ENCODE results near the gene TRIM26. TPM values are rescaled to one million over a fixed set of nuclear protein-coding genes. Genes with fewer than 3 reads are reported as not detected.
"Not testable (repeated sequence)": the region's sequence is repeated elsewhere in the genome, so short reads cannot be mapped to it uniquely, and the experiment has no call there.

TRIM26 gene
- total and polyA plus RNA-seq, 4 donors: 32.1 to 51.4 (median 38.1) TPM

DNA sequence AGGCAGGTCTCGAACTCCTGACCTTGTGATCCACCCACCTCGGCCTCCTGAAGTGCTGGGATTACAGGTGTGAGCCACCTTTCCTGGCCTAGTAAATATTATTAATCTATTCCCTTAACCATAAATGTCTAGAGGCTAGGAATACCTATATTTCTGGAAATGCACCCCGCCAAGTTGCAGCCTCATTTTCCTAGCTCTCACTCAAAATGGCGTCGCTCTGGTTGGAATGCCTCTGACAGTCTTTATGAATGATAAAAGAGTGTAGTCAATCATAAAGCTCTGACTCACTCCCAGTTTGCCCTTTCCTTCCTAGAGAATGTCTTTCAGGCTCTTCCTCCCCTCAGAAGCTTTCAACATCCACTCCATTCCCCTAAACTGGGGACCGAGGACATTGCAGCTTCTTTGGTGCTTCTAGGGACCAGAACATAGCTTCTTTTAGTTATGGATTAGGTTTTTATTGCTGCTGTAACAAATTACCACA, 14.1 kb upstream of the TRIM26 start:
- WGBS, 2 donors: 86 to 93% methylated on average over 6 of the region's 6 CpGs

DNA sequence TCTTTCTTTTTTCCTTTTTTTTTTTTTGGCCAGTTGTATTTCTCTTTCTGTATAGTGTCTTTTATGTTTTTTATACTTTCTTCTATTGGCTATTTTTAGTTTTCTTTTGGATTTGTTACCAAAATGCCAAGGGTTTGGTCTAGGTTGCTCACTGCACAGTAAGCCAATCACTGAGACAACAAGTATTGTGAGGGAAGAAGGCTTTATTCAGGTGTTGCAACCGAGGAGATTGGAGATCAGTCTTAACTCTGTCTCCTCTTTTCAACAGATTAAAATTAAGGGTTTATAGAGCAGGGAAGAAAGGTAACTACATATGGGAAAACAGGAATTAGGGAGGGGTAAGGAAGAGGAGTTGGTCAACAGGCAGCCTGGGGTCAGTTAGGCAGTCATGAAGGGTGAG, 10.1 kb upstream of the TRIM26 start:
- ATAC-seq (ENCODE audit: insufficient read depth, low FRiP score): no peak
- H3K4me3 ChIP-seq: no peak overlapping the region
- 74 to 90% methylated on average over 1 of the region's 1 CpG for WGBS, 2 donors

More for the DNA sequence above, 14.1 kb upstream of the TRIM26 start:
- no peaks in the 10 kb centered on the region for H3K27me3 ChIP-seq (ENCODE audit: control insufficient read depth in 3 of 3, insufficient read depth in 3 of 3, low read length in 2 of 3)
- no peaks in the 10 kb centered on the region for H3K36me3 ChIP-seq (ENCODE audit: control insufficient read depth in 4 of 4, insufficient read depth in 4 of 4, low read length in 4 of 4)
- no peak for ATAC-seq (ENCODE audit: insufficient read depth, low FRiP score)
- H3K4me1 ChIP-seq (ENCODE audit: control insufficient read depth in 5 of 5, insufficient read depth in 5 of 5, low read length in 5 of 5): no peaks in the 10 kb centered on the region
- peaks cover 0 to 3% (median under 1%) of the 10 kb centered on the region in 4 donors for H3K9me3 ChIP-seq (ENCODE audit: control insufficient read depth in 4 of 4, insufficient read depth in 3 of 4, low read length in 3 of 4)
- TF ChIP-seq, protein P1, sequence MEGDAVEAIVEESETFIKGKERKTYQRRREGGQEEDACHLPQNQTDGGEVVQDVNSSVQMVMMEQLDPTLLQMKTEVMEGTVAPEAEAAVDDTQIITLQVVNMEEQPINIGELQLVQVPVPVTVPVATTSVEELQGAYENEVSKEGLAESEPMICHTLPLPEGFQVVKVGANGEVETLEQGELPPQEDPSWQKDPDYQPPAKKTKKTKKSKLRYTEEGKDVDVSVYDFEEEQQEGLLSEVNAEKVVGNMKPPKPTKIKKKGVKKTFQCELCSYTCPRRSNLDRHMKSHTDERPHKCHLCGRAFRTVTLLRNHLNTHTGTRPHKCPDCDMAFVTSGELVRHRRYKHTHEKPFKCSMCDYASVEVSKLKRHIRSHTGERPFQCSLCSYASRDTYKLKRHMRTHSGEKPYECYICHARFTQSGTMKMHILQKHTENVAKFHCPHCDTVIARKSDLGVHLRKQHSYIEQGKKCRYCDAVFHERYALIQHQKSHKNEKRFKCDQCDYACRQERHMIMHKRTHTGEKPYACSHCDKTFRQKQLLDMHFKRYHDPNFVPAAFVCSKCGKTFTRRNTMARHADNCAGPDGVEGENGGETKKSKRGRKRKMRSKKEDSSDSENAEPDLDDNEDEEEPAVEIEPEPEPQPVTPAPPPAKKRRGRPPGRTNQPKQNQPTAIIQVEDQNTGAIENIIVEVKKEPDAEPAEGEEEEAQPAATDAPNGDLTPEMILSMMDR (IDR thresholded peaks at IDR 0.05; ENCODE audit: control extremely low read depth, extremely low read depth): no peak
- DNase-seq: no peak
- H3K4me3 ChIP-seq: no peak overlapping the region
- H3K9ac ChIP-seq (ENCODE audit: insufficient read depth in 1 of 2, low read length in 2 of 2): no peak overlapping the region
- H3K27ac ChIP-seq (ENCODE audit: low read depth in 1 of 2, low read length in 1 of 2): no peak overlapping the region

DNA sequence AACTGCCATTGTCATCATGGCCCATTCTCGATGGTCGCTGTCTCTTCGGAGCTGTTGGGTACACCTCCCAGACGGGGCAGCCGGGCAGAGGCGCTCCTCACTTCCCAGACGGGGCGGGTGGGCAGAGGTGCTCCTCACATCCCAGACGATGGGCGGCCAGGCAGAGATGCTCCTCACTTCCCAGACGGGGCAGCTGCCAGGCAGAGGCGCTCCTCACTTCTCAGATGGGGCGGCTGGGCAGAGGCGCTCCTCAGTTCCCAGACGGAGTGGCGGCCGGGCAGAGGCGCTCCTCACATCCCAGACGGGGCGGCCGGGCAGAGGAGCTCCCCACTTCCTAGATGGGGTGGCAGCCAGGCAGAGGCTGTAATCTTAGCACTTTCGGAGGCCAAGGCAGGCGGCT, 8.8 kb upstream of the TRIM26 start:
- not testable (repeated sequence) for H3K36me3 ChIP-seq (ENCODE audit: control insufficient read depth in 4 of 4, insufficient read depth in 4 of 4, low read length in 4 of 4); DNase-seq; H3K4me1 ChIP-seq (ENCODE audit: control insufficient read depth in 5 of 5, insufficient read depth in 5 of 5, low read length in 5 of 5); H3K4me3 ChIP-seq; H3K27me3 ChIP-seq (ENCODE audit: control insufficient read depth in 3 of 3, insufficient read depth in 3 of 3, low read length in 2 of 3); H3K9me3 ChIP-seq (ENCODE audit: control insufficient read depth in 4 of 4, insufficient read depth in 3 of 4, low read length in 3 of 4); H3K9ac ChIP-seq (ENCODE audit: insufficient read depth in 1 of 2, low read length in 2 of 2); H3K27ac ChIP-seq (ENCODE audit: low read depth in 1 of 2, low read length in 1 of 2); ATAC-seq (ENCODE audit: insufficient read depth, low FRiP score)
- 91 to 96% methylated on average over 23 of the region's 23 CpGs for WGBS, 2 donors

More for the DNA sequence above, 10.1 kb upstream of the TRIM26 start:
- peaks cover 0 to 3% (median under 1%) of the 10 kb centered on the region in 4 donors for H3K9me3 ChIP-seq (ENCODE audit: control insufficient read depth in 4 of 4, insufficient read depth in 3 of 4, low read length in 3 of 4)
- TF ChIP-seq, protein P1 (IDR thresholded peaks at IDR 0.05; ENCODE audit: control extremely low read depth, extremely low read depth): no peak
- H3K27ac ChIP-seq (ENCODE audit: low read depth in 1 of 2, low read length in 1 of 2): no peak overlapping the region
- H3K27me3 ChIP-seq (ENCODE audit: control insufficient read depth in 3 of 3, insufficient read depth in 3 of 3, low read length in 2 of 3): no peaks in the 10 kb centered on the region
- DNase-seq: no peak
- no peaks in the 10 kb centered on the region for H3K36me3 ChIP-seq (ENCODE audit: control insufficient read depth in 4 of 4, insufficient read depth in 4 of 4, low read length in 4 of 4)
- peaks cover 0 to 3% (median 0%) of the 10 kb centered on the region in 5 donors for H3K4me1 ChIP-seq (ENCODE audit: control insufficient read depth in 5 of 5, insufficient read depth in 5 of 5, low read length in 5 of 5)
- H3K9ac ChIP-seq (ENCODE audit: insufficient read depth in 1 of 2, low read length in 2 of 2): no peak overlapping the region

DNA sequence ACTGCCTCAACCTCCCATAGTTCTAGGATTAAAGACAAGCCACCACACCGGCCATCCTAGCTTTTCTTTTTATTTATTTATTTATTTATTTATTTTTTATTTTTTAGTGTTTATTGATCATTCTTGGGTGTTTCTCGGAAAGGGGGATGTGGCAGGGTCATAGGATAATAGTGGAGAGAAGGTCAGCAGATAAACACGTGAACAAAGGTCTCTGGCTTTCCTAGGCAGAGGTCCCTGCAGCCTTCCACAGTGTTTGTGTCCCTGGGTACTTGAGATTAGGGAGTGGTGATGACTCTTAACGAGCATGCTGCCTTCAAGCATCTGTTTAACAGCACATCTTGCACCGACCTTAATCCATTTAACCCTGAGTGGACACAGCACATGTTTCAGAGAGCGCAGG, 8.2 kb upstream of the TRIM26 start:
- H3K4me3 ChIP-seq; H3K27ac ChIP-seq (ENCODE audit: low read depth in 1 of 2, low read length in 1 of 2); H3K36me3 ChIP-seq (ENCODE audit: control insufficient read depth in 4 of 4, insufficient read depth in 4 of 4, low read length in 4 of 4); DNase-seq; H3K9ac ChIP-seq (ENCODE audit: insufficient read depth in 1 of 2, low read length in 2 of 2); ATAC-seq (ENCODE audit: insufficient read depth, low FRiP score); H3K9me3 ChIP-seq (ENCODE audit: control insufficient read depth in 4 of 4, insufficient read depth in 3 of 4, low read length in 3 of 4); H3K27me3 ChIP-seq (ENCODE audit: control insufficient read depth in 3 of 3, insufficient read depth in 3 of 3, low read length in 2 of 3); H3K4me1 ChIP-seq (ENCODE audit: control insufficient read depth in 5 of 5, insufficient read depth in 5 of 5, low read length in 5 of 5): not testable (repeated sequence)
- WGBS, 2 donors: 73 to 85% methylated on average over 6 of the region's 6 CpGs
